K562 (cell line): ENCODE measurements around the gene CCM2.

Source experiments
- BHLHE40 ChIP-seq: IDR thresholded peaks from 2 replicates; pipeline ENCODE4 v1.6.1; 2011; ENCODE audit warnings: low read length, improper control_type of control experiment
- CCAR2 ChIP-seq: fragments of 200-400 bp; formaldehyde crosslinking; IDR thresholded peaks from 2 replicates; pipeline ENCODE4 v1.6.1; 2017; ENCODE audit warnings: mild to moderate bottlenecking, low read depth, low read length
- CTCF ChIP-seq, 3 experiments: IDR thresholded peaks in 2 of 3; conservative IDR thresholded peaks in 1 of 3; 2 replicates each; pipeline ENCODE4 v1.5.1; 2011 to 2012; ENCODE audit warnings: low read length in 3 of 3, mild to moderate bottlenecking in 3 of 3, control low read depth in 2 of 3, improper control_type of control experiment in 1 of 3, inconsistent platforms in 1 of 3, low read depth in 1 of 3, mixed read lengths in 1 of 3, moderate library complexity in 1 of 3; ENCODE audit not compliant: insufficient read depth in 2 of 3
- KLF10 ChIP-seq: fragments of 250-450 bp; sonication (Bioruptor Pico); IDR thresholded peaks from 2 replicates; pipeline ENCODE4 v1.6.1; 2021; ENCODE audit warnings: matching md5 sums
- MNT ChIP-seq, 2 experiments: fragments of 450-650 bp; conservative IDR thresholded peaks; 2 replicates each; pipeline ENCODE4 v1.6.1; 2017; ENCODE audit warnings: mild to moderate bottlenecking in 2 of 2, moderate library complexity in 2 of 2
- NCOA2 ChIP-seq, 2 experiments: fragments of 450-650 bp; IDR thresholded peaks; 2 replicates each; pipeline ENCODE4 v1.6.1; 2018; ENCODE audit warnings: mild to moderate bottlenecking in 2 of 2, moderate library complexity in 1 of 2; ENCODE audit not compliant: partially characterized antibody in 2 of 2
- NFATC3 ChIP-seq: fragments of 450-650 bp; IDR thresholded peaks from 2 replicates; pipeline ENCODE4 v1.6.1; 2017; ENCODE audit warnings: mild to moderate bottlenecking
- TCF3 ChIP-seq: sonication (generic); formaldehyde crosslinking; IDR thresholded peaks from 2 replicates; pipeline ENCODE4 v1.4.0; 2020; ENCODE audit warnings: mild to moderate bottlenecking, missing genetic modification reagents
- UBTF ChIP-seq, 2 experiments: IDR thresholded peaks; 2 replicates each; pipeline ENCODE4 v1.6.1; 2012; ENCODE audit warnings: improper control_type of control experiment in 2 of 2, low read depth in 2 of 2, low read length in 2 of 2, borderline replicate concordance in 1 of 2
- ZEB2 ChIP-seq: fragments of 450-650 bp; IDR thresholded peaks from 2 replicates; pipeline ENCODE4 v1.6.1; 2016
- TF ChIP-seq, protein P1 (sequence below): fragments of 450-650 bp; IDR thresholded peaks from 2 replicates; pipeline ENCODE4 v1.6.1; 2016; ENCODE audit warnings: low read depth

- no peak for TF ChIP-seq MNT (conservative IDR thresholded peaks at IDR 0.05)
- TF ChIP-seq, protein P1, sequence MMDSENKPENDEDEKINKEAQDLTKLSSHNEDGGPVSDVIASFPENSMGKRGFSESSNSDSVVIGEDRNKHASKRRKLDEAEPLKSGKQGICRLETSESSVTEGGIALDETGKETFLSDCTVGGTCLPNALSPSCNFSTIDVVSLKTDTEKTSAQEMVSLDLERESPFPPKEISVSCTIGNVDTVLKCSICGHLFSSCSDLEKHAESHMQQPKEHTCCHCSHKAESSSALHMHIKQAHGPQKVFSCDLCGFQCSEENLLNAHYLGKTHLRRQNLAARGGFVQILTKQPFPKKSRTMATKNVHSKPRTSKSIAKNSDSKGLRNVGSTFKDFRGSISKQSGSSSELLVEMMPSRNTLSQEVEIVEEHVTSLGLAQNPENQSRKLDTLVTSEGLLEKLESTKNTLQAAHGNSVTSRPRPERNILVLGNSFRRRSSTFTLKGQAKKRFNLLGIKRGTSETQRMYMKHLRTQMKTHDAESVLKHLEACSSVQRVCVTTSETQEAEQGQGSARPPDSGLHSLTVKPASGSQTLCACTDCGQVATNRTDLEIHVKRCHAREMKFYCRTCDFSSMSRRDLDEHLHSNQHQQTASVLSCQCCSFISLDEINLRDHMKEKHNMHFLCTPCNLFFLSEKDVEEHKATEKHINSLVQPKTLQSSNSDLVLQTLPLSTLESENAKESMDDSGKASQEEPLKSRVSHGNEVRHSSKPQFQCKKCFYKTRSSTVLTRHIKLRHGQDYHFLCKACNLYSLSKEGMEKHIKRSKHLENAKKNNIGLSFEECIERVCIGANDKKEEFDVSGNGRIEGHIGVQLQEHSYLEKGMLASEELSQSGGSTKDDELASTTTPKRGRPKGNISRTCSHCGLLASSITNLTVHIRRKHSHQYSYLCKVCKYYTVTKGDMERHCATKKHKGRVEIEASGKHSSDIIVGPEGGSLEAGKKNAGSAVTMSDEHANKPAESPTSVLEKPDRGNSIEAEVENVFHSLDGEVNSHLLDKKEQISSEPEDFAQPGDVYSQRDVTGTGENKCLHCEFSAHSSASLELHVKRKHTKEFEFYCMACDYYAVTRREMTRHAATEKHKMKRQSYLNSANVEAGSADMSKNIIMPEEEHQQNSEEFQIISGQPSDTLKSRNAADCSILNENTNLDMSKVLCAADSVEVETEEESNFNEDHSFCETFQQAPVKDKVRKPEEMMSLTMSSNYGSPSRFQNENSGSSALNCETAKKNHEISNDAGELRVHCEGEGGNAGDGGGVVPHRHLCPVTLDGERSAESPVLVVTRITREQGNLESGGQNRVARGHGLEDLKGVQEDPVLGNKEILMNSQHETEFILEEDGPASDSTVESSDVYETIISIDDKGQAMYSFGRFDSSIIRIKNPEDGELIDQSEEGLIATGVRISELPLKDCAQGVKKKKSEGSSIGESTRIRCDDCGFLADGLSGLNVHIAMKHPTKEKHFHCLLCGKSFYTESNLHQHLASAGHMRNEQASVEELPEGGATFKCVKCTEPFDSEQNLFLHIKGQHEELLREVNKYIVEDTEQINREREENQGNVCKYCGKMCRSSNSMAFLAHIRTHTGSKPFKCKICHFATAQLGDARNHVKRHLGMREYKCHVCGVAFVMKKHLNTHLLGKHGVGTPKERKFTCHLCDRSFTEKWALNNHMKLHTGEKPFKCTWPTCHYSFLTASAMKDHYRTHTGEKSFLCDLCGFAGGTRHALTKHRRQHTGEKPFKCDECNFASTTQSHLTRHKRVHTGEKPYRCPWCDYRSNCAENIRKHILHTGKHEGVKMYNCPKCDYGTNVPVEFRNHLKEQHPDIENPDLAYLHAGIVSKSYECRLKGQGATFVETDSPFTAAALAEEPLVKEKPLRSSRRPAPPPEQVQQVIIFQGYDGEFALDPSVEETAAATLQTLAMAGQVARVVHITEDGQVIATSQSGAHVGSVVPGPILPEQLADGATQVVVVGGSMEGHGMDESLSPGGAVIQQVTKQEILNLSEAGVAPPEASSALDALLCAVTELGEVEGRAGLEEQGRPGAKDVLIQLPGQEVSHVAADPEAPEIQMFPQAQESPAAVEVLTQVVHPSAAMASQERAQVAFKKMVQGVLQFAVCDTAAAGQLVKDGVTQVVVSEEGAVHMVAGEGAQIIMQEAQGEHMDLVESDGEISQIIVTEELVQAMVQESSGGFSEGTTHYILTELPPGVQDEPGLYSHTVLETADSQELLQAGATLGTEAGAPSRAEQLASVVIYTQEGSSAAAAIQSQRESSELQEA, result no peak
- no peak for TF ChIP-seq ZEB2
- no peak for TF ChIP-seq KLF10 (CRISPR knock-in tag)
- TF ChIP-seq UBTF (IDR thresholded peaks at IDR 0.05; ENCODE audit: borderline replicate concordance in 1 of 2, low read depth in 2 of 2, low read length in 2 of 2), result no peak
- no peak for TF ChIP-seq CCAR2
- no peak for TF ChIP-seq NFATC3
- TF ChIP-seq CTCF (IDR thresholded peaks at IDR 0.05 in 2 of 3, conservative IDR thresholded peaks at IDR 0.05 in 1 of 3; ENCODE audit: insufficient read depth in 2 of 3, low read depth in 1 of 3, low read length in 3 of 3), result no peak
- TF ChIP-seq NCOA2 (IDR thresholded peaks at IDR 0.05; ENCODE audit: partially characterized antibody in 2 of 2), result no peak
- no peak for TF ChIP-seq TCF3 (CRISPR knock-in tag)
- no peak for TF ChIP-seq BHLHE40
Observed at GRCh38 chr7:45035371-45035770, 35.4 kb downstream of the CCM2 start.
